Hepatocyte (in vitro differentiated cells): ENCODE measurements around the gene RPA3.

ENCODE experiments used
- CTCF ChIP-seq: fragments of 200-600 bp; sonication (generic); IDR thresholded peaks from 2 replicates; pipeline ENCODE4 v1.5.1; 2016; ENCODE audit warnings: antibody characterized with exemption, mild to moderate bottlenecking; ENCODE audit not compliant: poor library complexity
- EZH2 ChIP-seq: fragments of 200-600 bp; sonication (generic); IDR thresholded peaks from 2 replicates; pipeline ENCODE4 v1.6.1; 2016; ENCODE audit warnings: antibody characterized with exemption, mild to moderate bottlenecking, borderline replicate concordance

- TF ChIP-seq EZH2 (no peak), CTCF (no peak)
These were observed 21.0 kb upstream of the RPA3 start for GRCh38 chr7:7739204-7740036.
